HG03432 (cell line): ENCODE data around the gene COX6B2.
"Not testable (repeated sequence)": the region's sequence is repeated elsewhere in the genome, so short reads cannot be mapped to it uniquely, and the experiment has no call there.

Experiments
- ATAC-seq: cut with Tn5 transposase; IDR thresholded peaks from one replicate; pipeline ENCODE4 v1.9.1; 2021; ENCODE audit warnings: mild to moderate bottlenecking, moderate library complexity; ENCODE audit not compliant: unreplicated experiment

Gene COX6B2

GRCh38 chr19:55354698-55355212 lies at the start of gene COX6B2:
Gene COX6B2, minus strand, starts transcription at chr19:55354719. Its CDS starts 198 bp downstream, at chr19:55354521.
- no peak for ATAC-seq

GRCh38 chr19:55402509-55402908 lies 48.0 kb upstream of the COX6B2 start:
- ATAC-seq, result no peak

- not testable (repeated sequence) for ATAC-seq
Measured at GRCh38 chr19:55401390-55401789, 46.9 kb upstream of the COX6B2 start.

GRCh38 chr19:55400281-55401087 lies 46.0 kb upstream of the COX6B2 start:
- no peak for ATAC-seq

- no peak for ATAC-seq
Measured at GRCh38 chr19:55398200-55398925, 43.8 kb upstream of the COX6B2 start.

- ATAC-seq, result no peak
Measured at GRCh38 chr19:55392820-55393761, 38.6 kb upstream of the COX6B2 start.

GRCh38 chr19:55391702-55392615 lies 37.4 kb upstream of the COX6B2 start:
- no peak for ATAC-seq

- no peak for ATAC-seq
Measured at GRCh38 chr19:55391191-55391670, 36.7 kb upstream of the COX6B2 start.

GRCh38 chr19:55390461-55390880 lies 36.0 kb upstream of the COX6B2 start:
- ATAC-seq, result no peak

GRCh38 chr19:55389386-55390317 lies 35.1 kb upstream of the COX6B2 start:
- no peak for ATAC-seq

GRCh38 chr19:55387736-55388497 lies 33.4 kb upstream of the COX6B2 start:
- no peak for ATAC-seq

GRCh38 chr19:55386493-55386971 lies 32.0 kb upstream of the COX6B2 start:
- ATAC-seq, result no peak

GRCh38 chr19:55385724-55386492 lies 31.4 kb upstream of the COX6B2 start, which contains the start of gene RPL28:
Gene RPL28, plus strand, starts transcription at chr19:55385932. Its CDS starts 426 bp downstream, at chr19:55386358.
- peak; percentile 68 for ATAC-seq

GRCh38 chr19:55384920-55385723 lies 30.6 kb upstream of the COX6B2 start:
- peak; percentile 56 for ATAC-seq

- ATAC-seq, result peak; percentile 25
Measured at GRCh38 chr19:55384131-55384919, 29.8 kb upstream of the COX6B2 start, which contains the start of gene TMEM238. Gene TMEM238, minus strand, starts transcription at chr19:55384292. Its CDS starts 33 bp downstream, at chr19:55384259.
